DOHH2 (cell line): Measurements from ENCODE around the gene RICTOR.

Experiments
- H3F3A ChIP-seq: fragments of 200-600 bp; sonication (generic), shearing (Covaris generic); 2 replicates; pipeline ENCODE4 v1.6.0; 2016; ENCODE audit warnings: antibody characterized with exemption, mild to moderate bottlenecking; ENCODE audit not compliant: control insufficient read depth, insufficient read depth
- H3K27ac ChIP-seq: fragments of 200-600 bp; sonication (generic); 2 replicates; pipeline ENCODE4 v1.5.1; 2014; ENCODE audit warnings: low read depth, mild to moderate bottlenecking, low read length, moderate library complexity
- H3K27me3 ChIP-seq: fragments of 200-600 bp; sonication (generic); 2 replicates; pipeline ENCODE4 v1.6.1; 2014; ENCODE audit warnings: mild to moderate bottlenecking, low read length, mixed read lengths; ENCODE audit not compliant: control insufficient read depth
- H3K36me3 ChIP-seq: fragments of 200-600 bp; sonication (generic); 2 replicates; pipeline ENCODE4 v1.6.1; 2014; ENCODE audit warnings: mild to moderate bottlenecking, low read length, moderate library complexity, mixed read lengths; ENCODE audit not compliant: control insufficient read depth
- H3K4me1 ChIP-seq: fragments of 200-600 bp; sonication (generic); 2 replicates; pipeline ENCODE4 v1.6.1; 2014; ENCODE audit warnings: mild to moderate bottlenecking, low read length, mixed read lengths; ENCODE audit not compliant: control insufficient read depth
- H3K4me2 ChIP-seq: fragments of 200-600 bp; sonication (generic); 2 replicates; pipeline ENCODE4 v1.6.0; 2014; ENCODE audit warnings: mild to moderate bottlenecking, low read length, moderate library complexity
- H3K4me3 ChIP-seq: fragments of 200-600 bp; sonication (generic); 2 replicates; pipeline ENCODE4 v1.5.1; 2014; ENCODE audit warnings: mild to moderate bottlenecking, low read length, mixed read lengths
- H3K79me2 ChIP-seq: fragments of 200-600 bp; sonication (generic); 2 replicates; pipeline ENCODE4 v1.6.1; 2014; ENCODE audit warnings: mild to moderate bottlenecking, low read length, mixed read lengths; ENCODE audit not compliant: control insufficient read depth
- H3K9me2 ChIP-seq: fragments of 200-600 bp; sonication (generic); replicated peaks from 2 replicates; pipeline ENCODE4 v1.6.1; 2014; ENCODE audit warnings: mild to moderate bottlenecking, low read length, mixed read lengths; ENCODE audit not compliant: control insufficient read depth
- H3K9me3 ChIP-seq: fragments of 200-600 bp; sonication (generic); 2 replicates; pipeline ENCODE4 v1.6.1; 2014; ENCODE audit warnings: antibody characterized with exemption, low read length, mixed read lengths; ENCODE audit not compliant: control insufficient read depth, insufficient read depth
- H4K20me1 ChIP-seq: fragments of 200-600 bp; sonication (generic); 2 replicates; pipeline ENCODE4 v1.6.0; 2014; ENCODE audit warnings: low read depth, mild to moderate bottlenecking, antibody characterized with exemption, low read length, moderate library complexity; ENCODE audit not compliant: control insufficient read depth, insufficient read depth
- EZH2phosphoT487 ChIP-seq: fragments of 200-600 bp; sonication (generic); IDR thresholded peaks from 2 replicates; pipeline ENCODE4 v1.6.1; 2017; ENCODE audit warnings: borderline replicate concordance, mild to moderate bottlenecking, antibody characterized with exemption, low read length, moderate library complexity, mixed read lengths
- TF ChIP-seq, protein P1 (sequence below): fragments of 200-600 bp; sonication (generic); IDR thresholded peaks from one replicate; pipeline ENCODE4 v1.5.1; 2014; ENCODE audit warnings: antibody characterized with exemption, mild to moderate bottlenecking, low read depth, low read length; ENCODE audit not compliant: poor library complexity, severe bottlenecking

The RICTOR gene

DNA sequence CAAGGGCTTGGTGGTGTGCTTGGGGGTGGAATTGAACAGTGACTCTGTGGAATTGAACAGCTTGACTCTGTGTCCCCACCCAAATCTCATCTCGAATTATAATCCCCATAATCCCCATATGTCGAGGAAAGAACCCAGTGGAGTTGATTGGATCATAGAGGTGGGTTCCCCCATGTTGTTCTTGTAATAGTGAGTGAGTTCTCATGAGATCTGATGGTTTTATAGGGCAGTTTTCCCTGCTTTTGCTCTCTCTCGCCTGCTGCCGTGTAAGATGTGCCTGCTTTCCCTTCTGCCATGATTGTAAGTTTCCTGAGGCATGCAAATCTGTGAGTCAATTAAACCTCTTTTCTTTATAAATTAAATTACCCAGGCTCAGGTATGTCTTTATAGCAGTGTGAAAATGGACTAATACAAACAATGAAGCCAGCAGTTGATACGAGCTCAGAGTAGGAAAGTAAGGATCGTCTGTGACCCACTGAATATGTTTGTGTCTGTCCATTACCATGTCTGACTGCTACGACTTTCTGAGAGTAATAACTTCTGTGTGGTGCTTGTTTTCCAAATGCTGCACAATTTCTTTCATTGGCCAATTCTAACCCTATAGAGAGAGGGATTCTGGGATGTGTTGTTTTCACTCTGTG, 17.9 kb upstream of the RICTOR start:
- no peaks in the 10 kb centered on the region; the same call in 1 of the 2 replicates for H3K9me3 ChIP-seq
- no peak overlapping the region for H3K4me3 ChIP-seq
- 0 out of 2 replicates have a peak, but pooled peaks cover 4% of the 10 kb centered on the region for H3K27me3 ChIP-seq
- no peaks in the 10 kb centered on the region for H3K36me3 ChIP-seq
- H4K20me1 ChIP-seq: no peaks in the 10 kb centered on the region
- no peaks in the 10 kb centered on the region for H3K9me2 ChIP-seq
- H3K79me2 ChIP-seq: no peaks in the 10 kb centered on the region
- no peak overlapping the region for H3K27ac ChIP-seq
- no peaks in the 10 kb centered on the region for H3K4me1 ChIP-seq
- no peak overlapping the region for H3K4me2 ChIP-seq
- no peaks in the 10 kb centered on the region for H3F3A ChIP-seq
- TF ChIP-seq, protein P1, sequence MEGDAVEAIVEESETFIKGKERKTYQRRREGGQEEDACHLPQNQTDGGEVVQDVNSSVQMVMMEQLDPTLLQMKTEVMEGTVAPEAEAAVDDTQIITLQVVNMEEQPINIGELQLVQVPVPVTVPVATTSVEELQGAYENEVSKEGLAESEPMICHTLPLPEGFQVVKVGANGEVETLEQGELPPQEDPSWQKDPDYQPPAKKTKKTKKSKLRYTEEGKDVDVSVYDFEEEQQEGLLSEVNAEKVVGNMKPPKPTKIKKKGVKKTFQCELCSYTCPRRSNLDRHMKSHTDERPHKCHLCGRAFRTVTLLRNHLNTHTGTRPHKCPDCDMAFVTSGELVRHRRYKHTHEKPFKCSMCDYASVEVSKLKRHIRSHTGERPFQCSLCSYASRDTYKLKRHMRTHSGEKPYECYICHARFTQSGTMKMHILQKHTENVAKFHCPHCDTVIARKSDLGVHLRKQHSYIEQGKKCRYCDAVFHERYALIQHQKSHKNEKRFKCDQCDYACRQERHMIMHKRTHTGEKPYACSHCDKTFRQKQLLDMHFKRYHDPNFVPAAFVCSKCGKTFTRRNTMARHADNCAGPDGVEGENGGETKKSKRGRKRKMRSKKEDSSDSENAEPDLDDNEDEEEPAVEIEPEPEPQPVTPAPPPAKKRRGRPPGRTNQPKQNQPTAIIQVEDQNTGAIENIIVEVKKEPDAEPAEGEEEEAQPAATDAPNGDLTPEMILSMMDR: no peak
- no peak for TF ChIP-seq EZH2phosphoT487

DNA sequence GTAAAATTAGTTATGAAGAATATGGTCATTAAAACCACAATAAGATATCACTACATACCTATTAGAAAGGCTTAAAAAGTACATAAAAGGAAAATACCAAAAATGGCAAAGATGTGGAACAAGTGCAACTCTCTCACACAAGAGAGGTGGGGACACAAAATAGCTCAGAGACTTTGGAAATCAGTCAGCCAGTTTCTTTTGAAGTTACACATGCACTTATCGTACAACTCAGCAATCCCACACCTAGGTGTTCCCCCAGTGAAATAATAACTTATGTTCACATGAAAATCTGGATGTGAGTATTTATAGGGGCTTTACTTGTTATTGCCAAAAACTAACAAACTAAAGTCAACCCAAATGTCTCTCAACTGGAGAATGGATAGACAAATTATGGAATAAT, 9.8 kb upstream of the RICTOR start:
- TF ChIP-seq, protein P1: no peak
- H3K9me2 ChIP-seq: no peaks in the 10 kb centered on the region
- no peaks in the 10 kb centered on the region for H3K79me2 ChIP-seq
- H3F3A ChIP-seq: no peaks in the 10 kb centered on the region; the same call in 1 of the 2 replicates
- H3K36me3 ChIP-seq: no peaks in the 10 kb centered on the region
- no peak overlapping the region for H3K4me2 ChIP-seq
- no peaks in the 10 kb centered on the region for H3K27me3 ChIP-seq
- H3K27ac ChIP-seq: no peak overlapping the region
- H3K4me3 ChIP-seq: no peak overlapping the region
- H3K4me1 ChIP-seq: peaks cover 6% of the 10 kb centered on the region
- no peaks in the 10 kb centered on the region for H4K20me1 ChIP-seq
- peaks cover 3% of the 10 kb centered on the region; the same call in 1 of the 2 replicates for H3K9me3 ChIP-seq

DNA sequence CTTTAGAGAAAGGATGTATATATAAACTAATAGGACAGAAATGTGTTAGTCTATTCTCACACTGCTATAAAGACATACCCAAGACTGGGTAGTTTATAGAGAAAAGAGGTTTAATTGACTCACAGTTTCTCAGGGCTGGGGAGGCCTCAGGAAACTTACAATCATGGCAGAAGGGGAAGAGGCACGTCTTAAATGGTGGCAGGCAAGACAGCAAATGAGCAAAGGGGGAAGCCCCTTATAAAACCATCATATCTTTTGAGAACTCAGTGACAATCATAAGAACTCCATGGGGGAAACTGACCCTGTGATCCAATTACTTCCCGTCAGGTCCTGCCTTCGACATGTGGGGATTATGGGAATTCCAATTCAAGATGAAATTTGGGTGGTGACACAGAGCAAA, 8.8 kb upstream of the RICTOR start:
- Histone ChIP-seq H3K4me1 (peaks cover 11% of the 10 kb centered on the region), H4K20me1 (no peaks in the 10 kb centered on the region)

More for the DNA sequence above, 8.8 kb upstream of the RICTOR start:
- H3K27me3 ChIP-seq: no peaks in the 10 kb centered on the region
- H3K27ac ChIP-seq: no peak overlapping the region
- H3K36me3 ChIP-seq: no peaks in the 10 kb centered on the region
- TF ChIP-seq, protein P1: no peak
- no peak for TF ChIP-seq EZH2phosphoT487
- H3K9me2 ChIP-seq: no peaks in the 10 kb centered on the region
- H3K4me2 ChIP-seq: no peak overlapping the region
- H3K4me3 ChIP-seq: no peak overlapping the region
- no peaks in the 10 kb centered on the region; the same call in 1 of the 2 replicates for H3F3A ChIP-seq
- peaks cover 3% of the 10 kb centered on the region; the same call in 1 of the 2 replicates for H3K9me3 ChIP-seq
- no peaks in the 10 kb centered on the region for H3K79me2 ChIP-seq
